WTC11 (cell line): Measurements from ENCODE around the gene MED12L. TPM values are rescaled to one million over a fixed set of nuclear protein-coding genes. Genes with fewer than 3 reads are reported as not detected.

Source experiments
- ATAC-seq: fragments of 200-7000 bp; cut with Tn5 transposase; 2 replicates; pipeline ENCODE4 v1.10.0; 2021; ENCODE audit warnings: mild to moderate bottlenecking, moderate library complexity
- CTCF ChIA-PET: fragments of 300-600 bp; sonication (Branson Sonifier 250); formaldehyde crosslinking; loops from one replicate; lab custom pipeline; 2021; ENCODE audit warnings: antibody characterized with exemption; lab: Charles Lee
- POLR2A ChIA-PET: fragments of 350-600 bp; sonication (Branson Sonifier 250); formaldehyde crosslinking; loops from one replicate; lab custom pipeline; 2021; ENCODE audit warnings: antibody characterized with exemption; lab: Charles Lee
- DNase-seq: peaks from one replicate; pipeline ENCODE4 v3.0.0; 2021; ENCODE audit warnings: low spot score
- H3K27ac Mint-ChIP-seq: 2 replicates; pipeline ENCODE4 v1.8.0; 2021; ENCODE audit warnings: mixed read lengths
- H3K27me3 Mint-ChIP-seq: 2 replicates; pipeline ENCODE4 v1.8.0; 2021; ENCODE audit warnings: low read depth, mild to moderate bottlenecking, moderate library complexity, mixed read lengths
- H3K36me3 Mint-ChIP-seq: 2 replicates; pipeline ENCODE4 v1.8.0; 2021; ENCODE audit warnings: mixed read lengths
- H3K4me1 Mint-ChIP-seq: 2 replicates; pipeline ENCODE4 v1.8.0; 2022; ENCODE audit warnings: mixed read lengths
- H3K4me3 Mint-ChIP-seq: 2 replicates; pipeline ENCODE4 v1.8.0; 2021; ENCODE audit warnings: mild to moderate bottlenecking, moderate library complexity, mixed read lengths
- H3K9me3 Mint-ChIP-seq: 2 replicates; pipeline ENCODE4 v1.8.0; 2021; ENCODE audit warnings: mixed read lengths
- AFF4 ChIP-seq: sonication (generic); formaldehyde crosslinking; IDR thresholded peaks from 2 replicates; pipeline ENCODE4 v1.8.1; 2023; ENCODE audit warnings: mild to moderate bottlenecking, missing genetic modification reagents, borderline replicate concordance
- ARID4B ChIP-seq: sonication (generic); formaldehyde crosslinking; IDR thresholded peaks from 2 replicates; pipeline ENCODE4 v1.8.0; 2023; ENCODE audit warnings: missing genetic modification reagents, mild to moderate bottlenecking, borderline replicate concordance
- ATF1 ChIP-seq: sonication (generic); formaldehyde crosslinking; IDR thresholded peaks from 2 replicates; pipeline ENCODE4 v1.8.1; 2023; ENCODE audit warnings: mild to moderate bottlenecking, moderate library complexity, missing genetic modification reagents
- ATF3 ChIP-seq: sonication (generic); formaldehyde crosslinking; conservative IDR thresholded peaks from 2 replicates; pipeline ENCODE4 v1.8.1; 2022; ENCODE audit warnings: mild to moderate bottlenecking, missing genetic modification reagents
- CREM ChIP-seq: sonication (generic); formaldehyde crosslinking; IDR thresholded peaks from 2 replicates; pipeline ENCODE4 v1.8.1; 2022; ENCODE audit warnings: mild to moderate bottlenecking, missing genetic modification reagents, moderate library complexity
- E2F4 ChIP-seq: sonication (generic); formaldehyde crosslinking; IDR thresholded peaks from 2 replicates; pipeline ENCODE4 v1.8.1; 2022; ENCODE audit warnings: low read depth, mild to moderate bottlenecking, moderate library complexity, missing genetic modification reagents, borderline replicate concordance
- ETV6 ChIP-seq: sonication (generic); formaldehyde crosslinking; IDR thresholded peaks from 2 replicates; pipeline ENCODE4 v1.8.1; 2022; ENCODE audit warnings: mild to moderate bottlenecking, missing genetic modification reagents
- FOXP4 ChIP-seq: sonication (generic); formaldehyde crosslinking; IDR thresholded peaks from 2 replicates; pipeline ENCODE4 v1.8.0; 2022; ENCODE audit warnings: mild to moderate bottlenecking, missing genetic modification reagents
- IRF1 ChIP-seq: sonication (generic); formaldehyde crosslinking; IDR thresholded peaks from 2 replicates; pipeline ENCODE4 v1.8.0; 2023; ENCODE audit warnings: missing genetic modification reagents
- IRF2 ChIP-seq: sonication (generic); formaldehyde crosslinking; IDR thresholded peaks from 2 replicates; pipeline ENCODE4 v1.8.0; 2022; ENCODE audit warnings: low read depth, missing genetic modification reagents, borderline replicate concordance
- MYBL2 ChIP-seq: sonication (generic); formaldehyde crosslinking; IDR thresholded peaks from 2 replicates; pipeline ENCODE4 v1.8.1; 2023; ENCODE audit warnings: mild to moderate bottlenecking, moderate library complexity, missing genetic modification reagents
- NFE2L1 ChIP-seq: sonication (generic); formaldehyde crosslinking; IDR thresholded peaks from 2 replicates; pipeline ENCODE4 v1.8.1; 2023; ENCODE audit warnings: missing genetic modification reagents
- NR1H2 ChIP-seq: sonication (generic); formaldehyde crosslinking; IDR thresholded peaks from 2 replicates; pipeline ENCODE4 v1.9.0; 2021; ENCODE audit warnings: mild to moderate bottlenecking, moderate library complexity, missing genetic modification reagents
- RELA ChIP-seq: sonication (generic); formaldehyde crosslinking; IDR thresholded peaks from 2 replicates; pipeline ENCODE4 v1.8.1; 2022; ENCODE audit warnings: missing genetic modification reagents, mild to moderate bottlenecking, borderline replicate concordance
- TEAD1 ChIP-seq: sonication (generic); formaldehyde crosslinking; IDR thresholded peaks from 2 replicates; pipeline ENCODE4 v1.8.0; 2022; ENCODE audit warnings: mild to moderate bottlenecking, missing genetic modification reagents
- TEAD4 ChIP-seq: sonication (generic); formaldehyde crosslinking; IDR thresholded peaks from 2 replicates; pipeline ENCODE4 v1.8.0; 2022; ENCODE audit warnings: mild to moderate bottlenecking, missing genetic modification reagents
- TP53 ChIP-seq: sonication (generic); formaldehyde crosslinking; IDR thresholded peaks from 2 replicates; pipeline ENCODE4 v1.8.1; 2023; ENCODE audit warnings: mild to moderate bottlenecking, missing genetic modification reagents
- ZNF121 ChIP-seq: sonication (generic); formaldehyde crosslinking; IDR thresholded peaks from 2 replicates; pipeline ENCODE4 v1.8.0; 2023; ENCODE audit warnings: missing genetic modification reagents
- ZNF138 ChIP-seq: sonication (generic); formaldehyde crosslinking; conservative IDR thresholded peaks from 2 replicates; pipeline ENCODE4 v1.8.1; 2022; ENCODE audit warnings: mild to moderate bottlenecking, moderate library complexity, missing genetic modification reagents
- ZNF219 ChIP-seq: sonication (generic); formaldehyde crosslinking; IDR thresholded peaks from 2 replicates; pipeline ENCODE4 v1.8.0; 2023; ENCODE audit warnings: missing genetic modification reagents, mild to moderate bottlenecking, borderline replicate concordance
- ZNF232 ChIP-seq: sonication (generic); formaldehyde crosslinking; IDR thresholded peaks from 2 replicates; pipeline ENCODE4 v1.8.0; 2022; ENCODE audit warnings: mild to moderate bottlenecking, missing genetic modification reagents
- ZNF263 ChIP-seq: sonication (generic); formaldehyde crosslinking; IDR thresholded peaks from 2 replicates; pipeline ENCODE4 v1.8.1; 2022; ENCODE audit warnings: low read depth, mild to moderate bottlenecking, moderate library complexity, missing genetic modification reagents
- ZNF317 ChIP-seq: sonication (generic); formaldehyde crosslinking; IDR thresholded peaks from 2 replicates; pipeline ENCODE4 v1.8.1; 2023; ENCODE audit warnings: low read depth, mild to moderate bottlenecking, moderate library complexity, missing genetic modification reagents, borderline replicate concordance
- ZNF423 ChIP-seq: fragments of 250-450 bp; sonication (Bioruptor Pico); IDR thresholded peaks from 2 replicates; pipeline ENCODE4 v2.1.2; 2022; ENCODE audit warnings: mild to moderate bottlenecking, moderate library complexity
- total RNA-seq: library from RNA; stranded (reverse); gene quantifications from 3 replicates; pipeline ENCODE4 v1.2.3, GENCODE V29; 2021

The MED12L gene
- total RNA-seq, 1 experiment from 2014 or later: 27.4 TPM

- no peak for TF ChIP-seq E2F4
Observed at GRCh38 chr3:151112731-151113130, 27.3 kb downstream of the MED12L start (continued).

GRCh38 chr3:151113343-151113742, 27.9 kb downstream of the MED12L start:
- 0 out of 2 replicates have a peak, but pooled peaks have one; percentile 30 for ATAC-seq
- H3K36me3 Mint-ChIP-seq: no peaks in the 10 kb centered on the region
- CTCF ChIA-PET: interaction anchor here (0.6 to 2.0 kb wide), 4 partner anchors 27 to 66 kb away, joined by 3 to 6 read pairs (median 4); no protein-coding TSS in a partner anchor
- POLR2A ChIA-PET: no interaction called here
- TF ChIP-seq MYBL2 (CRISPR knock-in tag) (no peak), IRF2 (no peak), ZNF423 (CRISPR knock-in tag) (no peak), ATF3 (CRISPR knock-in tag) (no peak), TP53 (no peak), NFE2L1 (no peak), ZNF138 (CRISPR knock-in tag) (no peak), ATF1 (no peak), NR1H2 (no peak), ZNF121 (CRISPR knock-in tag) (no peak), CREM (CRISPR knock-in tag) (no peak), TEAD1 (CRISPR knock-in tag) (no peak)
- TF ChIP-seq, all 79 proteins: peak for 0
- peaks cover 38% of the 10 kb centered on the region for H3K4me1 Mint-ChIP-seq
- DNase-seq: no peak
- H3K27me3 Mint-ChIP-seq: no peaks in the 10 kb centered on the region
- no peak overlapping the region for H3K4me3 Mint-ChIP-seq
- H3K27ac Mint-ChIP-seq: peak overlapping the region; percentile 5; the same call in 1 of the 2 replicates
- H3K9me3 Mint-ChIP-seq: no peaks in the 10 kb centered on the region

- no peaks in the 10 kb centered on the region for H3K27me3 Mint-ChIP-seq
- TF ChIP-seq ZNF263 (no peak), ZNF317 (CRISPR knock-in tag) (no peak), TEAD4 (CRISPR knock-in tag) (no peak), RELA (no peak), ZNF232 (no peak), IRF1 (CRISPR knock-in tag) (no peak), ZNF219 (CRISPR knock-in tag) (no peak), ETV6 (CRISPR knock-in tag) (no peak), AFF4 (CRISPR knock-in tag) (no peak), ARID4B (no peak), FOXP4 (CRISPR knock-in tag) (no peak)
Observed at GRCh38 chr3:151117047-151117446, 31.6 kb downstream of the MED12L start.

More at GRCh38 chr3:151117047-151117446, 31.6 kb downstream of the MED12L start:
- POLR2A ChIA-PET: no interaction called here
- Mint-ChIP-seq H3K36me3 (peaks cover 4% of the 10 kb centered on the region), H3K27ac (no peak overlapping the region), H3K4me1 (peaks cover 16% of the 10 kb centered on the region), H3K4me3 (no peak overlapping the region), H3K9me3 (no peaks in the 10 kb centered on the region)
- CTCF ChIA-PET: no interaction called here
- no peak for DNase-seq
- ATAC-seq: no peak
